ENCODE measurements around the gene PTPRD.

DNA sequence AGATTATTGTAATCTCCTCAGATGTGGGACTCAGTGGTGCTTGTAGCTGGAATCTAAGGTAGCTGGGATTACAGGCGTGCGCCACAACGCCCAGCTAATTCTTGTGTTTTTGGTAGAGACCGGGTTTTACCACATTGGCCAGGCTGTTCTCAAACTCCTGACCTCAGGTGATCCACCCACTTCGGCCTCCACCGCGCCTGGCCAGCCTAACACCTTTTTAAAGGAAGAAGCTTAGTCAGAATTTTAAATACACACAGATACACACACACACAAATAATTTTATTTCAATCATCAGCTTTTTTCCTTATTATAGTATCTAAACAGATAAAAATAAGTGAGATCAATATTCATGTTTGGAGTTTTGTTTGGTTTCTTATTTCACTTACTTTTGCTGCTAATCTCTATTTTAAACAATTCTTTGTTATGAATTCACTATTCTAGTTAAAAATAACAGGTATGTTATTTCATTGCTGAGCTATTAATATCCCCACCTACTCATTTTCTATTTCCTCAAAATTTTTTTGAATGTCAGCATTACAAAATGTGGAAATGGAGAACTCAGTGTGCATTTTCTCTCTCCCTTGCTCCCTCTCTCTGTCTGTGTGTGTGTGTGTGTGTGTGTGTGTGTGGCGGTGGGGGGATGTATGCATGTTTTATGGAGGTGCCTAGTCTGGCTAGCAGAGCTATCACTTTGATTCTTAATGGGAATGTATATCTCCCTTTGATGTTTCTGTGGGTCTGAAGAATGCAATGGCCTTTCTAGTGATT, 1852.6 kb downstream of the PTPRD start:
- no peak for TF ChIP-seq KLF16 (tag by site-specific recombination; IDR thresholded peaks at IDR 0.05)
- TF ChIP-seq ZFP3 (tag by site-specific recombination; IDR thresholded peaks at IDR 0.05; ENCODE audit: low read depth), result no peak
- TF ChIP-seq ZNF311 (tag by site-specific recombination; IDR thresholded peaks at IDR 0.05; ENCODE audit: borderline replicate concordance), result no peak
- no peak for TF ChIP-seq YY1 (tag by site-specific recombination; IDR thresholded peaks at IDR 0.05)
